ENCODE results near the gene EXOC6B.

GRCh38 chr2:72146347-72147302 is 679.2 kb downstream of the EXOC6B start:
- TF ChIP-seq POLR2A (IDR thresholded peaks at IDR 0.05), result no peak
- no peak for TF ChIP-seq CTCF (IDR thresholded peaks at IDR 0.05)

All from body of pancreas (tissue), 4 donors.